GM18870 (cell line): Measurements from ENCODE around the gene GPC6.
"Not testable (repeated sequence)": the region's sequence is repeated elsewhere in the genome, so short reads cannot be mapped to it uniquely, and the experiment has no call there.

ENCODE experiments used
- ATAC-seq: cut with Tn5 transposase; IDR thresholded peaks from one replicate; pipeline ENCODE4 v1.9.1; 2021; ENCODE audit warnings: moderate library complexity; ENCODE audit not compliant: unreplicated experiment

Gene GPC6

DNA sequence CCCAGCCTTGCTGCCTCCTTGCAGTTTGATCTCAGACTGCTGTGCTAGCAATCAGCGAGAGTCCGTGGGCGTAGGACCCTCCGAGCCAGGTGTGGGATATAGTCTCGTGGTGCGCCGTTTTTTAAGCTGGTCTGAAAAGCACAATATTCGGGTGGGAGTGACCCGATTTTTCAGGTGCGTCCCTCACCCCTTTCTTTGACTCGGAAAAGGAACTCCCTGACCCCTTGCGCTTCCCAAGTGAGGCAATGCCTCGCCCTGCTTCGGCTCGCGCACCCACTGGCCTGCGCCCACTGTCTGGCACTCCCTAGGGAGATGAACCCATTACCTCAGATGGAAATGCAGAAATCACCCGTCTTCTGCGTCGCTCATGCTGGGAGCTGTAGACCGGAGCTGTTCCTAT lies 269.5 kb downstream of the GPC6 start:
- not testable (repeated sequence) for ATAC-seq

DNA sequence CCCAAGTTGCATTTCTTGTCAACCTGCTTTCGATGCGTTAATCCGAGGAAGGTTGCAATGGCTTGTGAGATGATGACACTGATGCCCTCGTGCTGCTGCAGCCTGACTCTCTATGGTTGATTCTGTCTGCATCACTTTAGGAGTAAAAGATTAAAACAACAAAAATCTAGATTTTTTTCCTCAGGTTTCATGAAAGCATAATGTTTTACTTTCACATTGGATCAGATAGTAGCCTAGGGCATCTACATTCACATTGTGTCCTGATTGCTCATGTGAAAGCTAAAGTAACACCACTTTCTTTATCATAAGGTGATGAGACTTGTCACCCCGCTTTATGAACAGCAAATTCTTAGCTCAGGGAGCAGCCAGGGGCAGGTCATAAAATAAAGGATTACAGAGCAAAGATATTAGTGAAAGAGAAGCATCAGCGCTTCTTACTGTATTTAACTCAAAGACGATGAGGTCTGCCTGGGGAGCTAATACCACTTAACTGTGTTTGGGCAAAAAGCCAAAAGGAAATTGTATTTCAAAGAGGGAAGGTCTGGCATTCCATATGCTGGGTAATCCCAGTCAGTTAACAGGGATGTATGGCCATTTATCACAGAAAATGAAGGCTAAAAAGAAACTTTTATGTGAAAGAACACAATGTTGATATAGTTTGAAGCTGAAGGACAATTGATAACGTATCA lies 270.5 kb downstream of the GPC6 start:
- ATAC-seq, result no peak

DNA sequence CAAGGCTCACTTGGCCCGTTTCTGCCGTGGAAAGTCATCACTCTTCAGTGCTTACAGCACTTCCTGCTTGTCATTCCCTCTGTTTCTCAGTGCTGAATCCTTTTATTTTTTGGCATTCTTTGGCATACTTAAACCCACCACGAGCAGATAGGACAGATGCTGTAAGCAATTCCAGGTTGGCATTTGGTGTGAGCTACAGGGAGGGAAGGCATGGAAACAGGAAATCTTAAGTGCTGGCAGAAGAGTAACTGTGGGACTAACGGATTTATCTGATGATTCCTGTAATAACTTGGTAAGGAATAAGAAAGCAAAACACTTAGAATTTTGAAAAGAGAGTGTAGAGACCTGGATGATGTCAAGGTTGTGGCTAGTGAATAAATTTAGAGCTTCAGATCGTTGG lies 273.4 kb downstream of the GPC6 start:
- no peak for ATAC-seq

DNA sequence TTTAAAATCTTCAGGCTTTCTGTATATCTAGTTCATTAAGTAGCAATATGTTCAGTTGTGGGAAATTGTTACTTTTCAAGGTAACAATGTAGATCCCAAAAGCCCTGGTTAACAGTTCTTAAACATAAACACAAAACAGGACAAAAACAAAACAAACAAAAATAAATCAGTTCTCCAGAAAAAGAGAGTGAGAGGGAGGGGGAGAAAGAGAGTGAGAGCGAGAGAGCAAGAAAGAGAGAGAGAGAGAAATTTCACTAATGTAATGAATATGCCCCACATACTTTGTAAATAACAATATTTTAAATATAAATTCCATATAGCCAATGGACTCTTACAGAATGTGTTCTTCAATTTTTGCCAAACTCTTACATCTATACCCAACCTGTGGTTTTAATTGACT lies 275.5 kb downstream of the GPC6 start:
- no peak for ATAC-seq

DNA sequence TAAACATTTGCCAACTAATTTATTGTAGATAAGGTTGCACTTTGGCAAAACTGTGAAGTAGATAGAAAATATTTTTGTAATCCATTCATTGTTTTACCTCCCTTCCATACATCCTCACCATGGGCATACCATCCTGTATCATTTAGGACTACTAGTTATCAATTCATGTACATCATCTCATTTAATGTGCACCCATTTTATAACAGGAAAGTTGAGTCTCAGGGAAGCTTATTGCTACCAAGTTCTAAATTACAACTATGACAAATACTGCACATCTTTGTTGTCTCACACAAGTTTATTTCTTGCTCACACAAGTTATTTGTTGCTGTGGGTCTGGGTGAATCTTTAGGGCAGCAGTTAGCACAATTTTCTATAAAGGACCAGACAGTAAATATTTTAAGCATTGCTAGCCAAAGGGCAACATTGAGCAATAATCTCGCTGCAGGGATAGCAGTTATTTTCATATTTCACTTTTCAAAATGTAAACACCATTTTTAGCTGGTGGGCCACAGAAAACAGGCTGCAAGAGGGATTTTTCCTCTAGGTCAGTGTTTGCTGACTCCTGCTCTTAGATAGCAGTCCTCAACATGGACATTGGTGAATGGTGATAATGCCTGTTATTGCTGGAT lies 276.5 kb downstream of the GPC6 start:
- no peak for ATAC-seq

DNA sequence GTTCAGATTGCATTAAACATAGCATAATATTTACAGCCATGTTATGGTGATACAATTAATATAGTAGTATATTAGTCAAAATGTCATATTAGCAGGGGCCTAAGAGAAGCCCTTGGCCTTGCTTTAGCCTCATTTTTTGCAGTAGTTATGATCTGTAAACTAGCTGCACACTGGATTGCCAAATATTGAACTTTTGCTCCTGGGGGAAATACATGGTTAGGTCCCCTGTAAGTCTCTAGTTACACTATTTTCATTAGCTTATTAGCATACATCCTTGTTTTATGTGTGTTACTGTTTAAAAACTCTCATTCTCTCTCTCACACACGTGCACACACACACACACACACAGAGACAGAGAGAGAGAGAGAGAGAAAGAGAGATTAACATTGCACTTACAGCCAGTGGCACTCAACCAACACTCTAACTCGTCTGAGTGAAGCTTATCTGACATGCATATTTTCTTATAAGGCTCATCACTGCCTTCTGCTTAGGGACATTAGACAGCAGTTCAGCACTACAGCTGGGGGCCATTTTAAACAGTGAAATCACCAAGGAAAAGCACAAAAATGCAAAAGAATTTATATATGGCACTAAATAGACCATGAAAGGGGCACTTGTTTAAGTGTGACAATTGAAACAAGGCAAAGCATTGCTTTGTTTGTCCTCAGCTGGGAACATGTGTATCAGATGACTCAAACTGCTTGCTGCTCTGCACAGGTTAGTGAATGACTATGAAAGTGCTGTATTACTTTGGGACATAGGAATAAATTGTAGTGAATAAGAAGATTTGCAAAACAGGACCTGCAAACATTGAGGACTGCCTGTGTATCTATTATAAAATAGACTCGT lies 278.7 kb downstream of the GPC6 start:
- ATAC-seq, result no peak

DNA sequence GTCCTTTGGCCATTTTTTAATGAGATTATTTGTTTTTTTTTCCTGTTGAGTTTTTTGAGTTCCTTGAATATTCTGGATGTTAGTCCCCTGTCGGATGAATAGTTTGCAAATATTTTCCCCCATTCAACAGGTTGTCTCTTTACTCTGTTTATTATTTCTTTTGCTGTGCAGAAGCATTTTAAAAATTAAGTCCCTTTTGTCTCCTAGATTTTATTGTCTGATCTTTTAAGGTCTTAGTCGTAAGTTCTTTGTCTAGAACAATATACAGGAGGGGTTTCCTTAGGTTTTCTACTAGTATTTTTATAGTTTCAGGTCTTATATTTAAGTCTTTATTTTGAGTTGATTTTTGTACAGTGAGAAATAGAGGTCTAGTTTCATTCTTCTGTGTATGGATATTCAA lies 284.4 kb downstream of the GPC6 start:
- no peak for ATAC-seq

DNA sequence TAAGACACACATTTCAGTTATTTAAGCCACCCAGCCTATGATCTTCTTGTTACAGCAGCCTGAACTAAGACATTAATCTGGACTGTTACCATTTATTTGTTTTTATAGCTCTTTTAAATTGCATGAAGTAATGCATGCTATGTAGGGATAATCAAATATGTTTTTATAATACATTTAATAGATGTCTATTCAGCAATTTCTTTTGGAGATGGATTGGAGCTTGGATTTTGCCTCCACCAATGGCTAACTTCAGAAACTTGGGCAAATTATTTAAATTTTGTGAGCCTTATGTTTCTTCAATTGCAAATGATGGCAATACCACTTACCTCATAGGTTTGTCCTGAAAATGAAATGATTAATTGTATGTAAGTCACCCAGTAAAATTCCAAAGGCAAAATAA lies 288.7 kb downstream of the GPC6 start:
- no peak for ATAC-seq

DNA sequence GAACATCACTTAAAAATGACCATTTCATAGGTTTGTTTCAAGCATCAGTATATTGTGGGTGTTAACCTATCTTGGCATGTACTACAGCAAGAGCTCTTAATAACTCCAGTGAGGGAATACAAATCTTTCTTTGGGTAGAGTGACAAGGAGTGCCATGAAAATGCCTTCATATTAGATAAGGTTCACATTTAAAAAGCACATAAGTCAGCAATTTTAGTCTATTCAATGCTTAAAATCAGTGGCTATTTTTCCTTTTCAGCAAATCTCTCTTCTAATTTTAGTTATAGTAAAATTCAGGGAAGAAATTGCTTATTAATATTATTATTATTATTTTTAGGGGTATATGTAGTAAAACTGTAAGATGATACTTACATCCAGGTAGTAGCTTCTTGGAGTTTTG lies 291.1 kb downstream of the GPC6 start:
- ATAC-seq, result no peak

DNA sequence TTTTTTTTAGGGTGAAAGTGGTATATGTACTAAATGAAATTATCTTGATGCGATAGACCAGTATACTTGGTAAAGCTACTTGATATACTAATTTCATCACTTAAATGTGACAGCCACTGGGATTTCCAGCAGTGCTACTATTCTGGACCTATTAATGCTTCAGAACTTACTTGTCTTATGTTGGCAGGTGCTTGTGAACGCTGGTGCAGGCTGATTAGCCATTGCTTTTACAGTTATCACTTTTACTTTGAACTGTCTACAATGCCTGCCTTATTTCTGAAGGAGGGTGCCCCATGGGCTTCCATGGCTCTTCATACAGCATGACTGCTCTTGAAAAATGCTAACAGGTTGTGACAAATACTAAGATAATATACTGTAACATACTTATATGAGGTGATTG lies 294.7 kb downstream of the GPC6 start:
- no peak for ATAC-seq

DNA sequence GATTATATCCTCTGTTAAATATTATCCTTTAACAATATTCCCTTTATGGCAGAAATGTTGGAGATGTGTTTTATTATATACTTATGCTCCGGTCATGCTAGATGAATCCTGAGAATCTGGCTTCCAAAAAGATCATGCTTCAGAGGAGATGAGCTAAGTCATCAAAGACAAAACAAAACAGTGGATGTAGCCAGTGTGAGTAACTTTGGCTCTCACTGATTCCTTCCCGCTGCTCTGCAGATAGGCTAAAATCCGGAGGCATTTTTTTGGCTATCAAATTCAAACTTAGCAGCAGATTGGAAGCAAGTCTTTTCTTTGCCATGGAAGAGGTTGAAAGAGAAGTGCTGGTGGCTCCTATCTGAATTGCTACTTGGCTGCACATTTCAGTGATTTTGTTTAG lies 295.9 kb downstream of the GPC6 start:
- ATAC-seq, result no peak

DNA sequence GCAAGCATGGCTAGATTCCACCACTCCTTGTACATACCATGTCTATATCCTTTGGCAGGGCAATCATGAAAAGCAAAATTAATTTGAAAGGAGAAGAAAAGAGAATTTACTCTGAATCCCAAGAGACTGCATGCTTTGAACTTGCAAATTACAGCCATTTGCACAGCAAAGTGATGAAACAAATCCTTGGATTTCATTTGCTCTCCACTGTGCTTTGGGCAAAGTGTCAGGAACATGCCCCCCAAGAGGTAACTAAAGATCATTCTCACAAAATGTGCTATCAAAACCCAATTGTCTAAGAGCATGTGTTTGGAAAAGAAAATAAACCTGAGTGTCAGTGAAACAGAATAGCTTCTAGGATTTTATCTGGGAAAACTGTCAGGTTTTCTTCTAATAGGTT lies 298.5 kb downstream of the GPC6 start:
- no peak for ATAC-seq

DNA sequence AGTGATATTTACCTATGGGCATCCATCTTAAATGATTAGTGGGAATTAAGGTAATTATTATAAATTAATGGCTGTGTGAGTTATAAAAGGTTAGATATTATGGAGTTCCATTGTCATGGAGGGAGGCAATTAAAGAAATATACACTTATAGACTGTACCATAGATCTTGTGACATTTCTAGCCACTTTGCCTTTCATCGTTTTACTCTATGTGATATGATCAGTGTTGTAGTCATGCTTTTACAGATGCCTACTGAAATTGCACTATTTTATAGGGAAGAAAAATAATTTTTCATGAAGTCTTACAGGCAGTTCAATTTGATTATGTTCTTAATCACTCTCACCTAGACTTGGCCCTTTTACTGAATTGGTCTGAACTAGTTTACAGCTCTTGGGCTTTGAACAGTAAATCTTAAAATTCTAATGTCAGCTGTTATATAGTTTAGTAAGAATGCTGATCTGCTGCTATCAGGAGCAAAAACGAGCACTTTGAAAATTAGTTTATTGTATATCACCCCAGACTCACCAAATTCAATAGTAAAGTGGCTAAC lies 301.2 kb downstream of the GPC6 start:
- ATAC-seq, result no peak

DNA sequence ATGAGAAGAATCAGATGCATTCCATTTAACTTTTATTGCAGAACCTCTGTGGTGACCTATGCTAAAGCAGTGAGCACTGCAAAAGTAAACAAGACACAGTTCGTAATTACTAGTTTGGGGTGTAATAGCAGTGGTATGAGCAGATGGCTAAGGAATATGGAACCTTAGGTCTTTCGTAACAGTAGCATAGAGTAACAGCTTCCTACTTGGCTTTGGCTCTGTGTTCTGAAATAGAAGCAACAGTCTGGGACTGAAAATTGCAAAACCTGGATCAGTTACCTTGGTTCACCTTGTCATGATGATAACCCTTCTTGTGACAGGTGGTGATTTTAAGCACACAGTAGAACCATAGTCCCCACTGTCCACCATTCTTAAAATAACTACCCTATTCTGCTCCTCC lies 303.4 kb downstream of the GPC6 start:
- no peak for ATAC-seq

DNA sequence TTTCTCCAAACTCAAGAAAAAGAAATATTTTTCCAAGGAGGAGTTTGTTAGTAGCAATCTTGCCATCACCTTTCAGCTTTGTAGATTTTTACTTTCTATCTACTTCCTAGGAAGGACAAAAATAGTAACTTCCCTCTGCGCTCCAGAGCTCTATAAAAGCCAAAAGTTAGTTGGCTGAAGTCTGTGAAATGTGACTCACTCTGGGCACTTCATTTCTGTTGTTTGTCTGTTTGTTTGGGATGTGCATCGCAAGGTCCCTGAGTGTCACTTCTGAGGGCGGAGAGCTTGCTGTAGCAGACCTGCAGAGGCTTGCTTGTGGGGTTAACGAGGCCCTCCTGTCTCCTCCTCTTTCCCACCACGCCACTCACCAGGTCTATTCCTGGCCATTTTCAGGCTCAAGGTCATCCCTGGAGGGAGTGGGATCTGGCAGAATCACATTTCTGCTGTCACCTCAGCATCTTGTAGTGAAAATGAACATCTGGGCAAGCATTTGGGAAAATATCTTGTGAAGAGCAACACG lies 307.6 kb downstream of the GPC6 start:
- ATAC-seq, result no peak

DNA sequence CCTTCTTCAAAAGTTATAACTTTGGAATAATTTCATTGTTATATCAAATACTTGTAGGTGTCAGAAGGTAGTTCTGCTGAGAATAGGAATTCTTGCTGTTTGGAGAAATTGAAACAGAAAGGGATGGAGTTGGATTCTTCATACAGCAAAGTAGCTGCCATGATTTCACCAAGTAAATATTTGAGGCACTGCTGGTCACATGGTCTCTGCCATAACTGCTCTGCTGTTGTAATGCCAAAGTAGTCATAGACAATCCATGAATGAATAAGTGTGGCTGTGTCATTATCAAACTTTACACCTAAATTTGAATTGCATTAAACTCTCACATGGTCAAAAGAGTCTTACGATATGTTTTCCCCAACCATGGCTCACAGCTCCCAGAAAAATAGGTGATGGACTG lies 308.6 kb downstream of the GPC6 start:
- no peak for ATAC-seq

DNA sequence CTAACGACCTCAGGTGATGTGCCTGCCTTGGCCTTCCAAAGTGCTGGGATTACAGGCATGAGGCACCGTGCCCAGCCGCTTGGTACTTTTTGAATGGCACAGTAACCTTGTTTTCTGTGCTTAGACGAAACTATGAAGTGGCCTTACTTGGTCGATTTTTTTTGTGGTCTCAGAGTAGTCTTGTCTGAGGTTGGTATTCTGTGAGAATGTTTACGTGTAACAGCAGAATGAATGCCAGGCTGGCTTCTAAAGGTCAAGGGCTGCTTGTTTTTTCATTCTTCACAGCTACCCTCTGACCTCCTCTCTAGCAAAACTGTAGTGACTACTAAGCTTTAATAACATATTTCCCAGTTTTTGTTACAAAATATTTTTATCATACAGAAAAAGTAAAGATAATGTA lies 313.3 kb downstream of the GPC6 start:
- no peak for ATAC-seq

DNA sequence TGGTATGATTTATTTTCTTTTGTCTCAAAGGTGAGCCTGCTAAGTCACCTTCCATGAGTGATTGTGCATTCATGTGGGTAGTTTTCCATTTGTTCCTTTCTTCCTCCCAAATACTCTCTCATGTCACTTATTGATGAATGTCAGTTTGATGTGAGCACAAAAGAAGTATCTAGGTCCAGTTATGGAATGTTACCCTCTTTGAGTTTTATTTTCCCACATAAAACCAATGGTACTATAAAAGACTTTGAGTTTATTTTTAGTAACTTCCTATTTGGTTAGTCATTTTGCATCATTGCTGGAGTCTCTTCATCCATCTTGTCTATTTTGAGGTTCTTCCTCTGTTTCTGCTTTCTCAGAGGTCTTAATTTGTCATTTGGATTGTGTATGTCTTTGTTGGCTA lies 321.3 kb downstream of the GPC6 start:
- no peak for ATAC-seq

DNA sequence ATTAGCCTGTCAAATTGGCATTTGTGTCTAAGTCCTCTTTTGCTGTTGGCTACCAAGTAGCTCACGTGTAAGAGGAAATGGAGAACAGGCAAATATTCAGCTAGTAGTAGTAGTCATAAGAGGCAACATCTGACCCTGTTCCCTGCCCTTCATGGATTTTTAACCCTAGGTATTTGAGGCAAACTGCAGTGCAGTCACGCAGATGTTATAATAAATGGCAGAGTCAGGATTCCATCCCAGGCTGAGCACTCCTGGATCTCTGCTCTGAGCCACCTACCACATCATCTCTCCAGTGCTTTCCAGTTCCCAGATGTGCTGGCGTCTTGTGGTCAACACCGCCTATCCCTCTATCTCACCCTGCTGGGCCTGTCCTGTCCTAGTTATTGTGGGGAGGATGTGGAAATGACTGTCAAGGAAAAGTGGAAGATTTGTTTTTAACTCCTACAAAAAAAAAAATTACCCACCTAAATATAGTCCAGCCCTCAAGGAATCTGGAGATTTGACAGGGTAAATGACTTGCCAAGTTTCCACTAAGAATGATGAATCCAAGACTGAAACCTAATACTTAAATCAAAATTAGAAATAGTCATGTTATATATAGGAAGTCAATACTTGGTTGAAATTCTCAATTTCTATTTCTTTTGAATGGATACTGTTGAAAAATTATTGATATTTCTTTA lies 322.9 kb downstream of the GPC6 start:
- no peak for ATAC-seq

DNA sequence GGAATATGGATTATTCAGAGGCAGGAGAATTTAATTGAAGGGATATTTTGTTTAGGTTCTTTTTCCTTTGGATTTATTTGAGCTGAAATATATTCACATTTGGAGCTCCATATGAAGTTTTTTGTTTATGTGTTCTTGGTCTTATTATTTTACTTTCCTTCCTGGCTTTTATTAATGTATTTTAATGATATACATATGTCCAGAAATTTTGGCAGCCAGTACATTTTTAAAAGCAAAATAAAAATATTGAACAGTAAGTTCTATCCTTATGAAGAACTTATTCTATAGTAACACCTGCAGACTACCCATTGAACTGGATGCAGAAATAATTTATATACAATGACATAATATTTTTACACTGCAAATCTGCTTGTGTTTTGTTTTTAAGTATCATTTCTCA lies 323.6 kb downstream of the GPC6 start:
- ATAC-seq, result no peak

DNA sequence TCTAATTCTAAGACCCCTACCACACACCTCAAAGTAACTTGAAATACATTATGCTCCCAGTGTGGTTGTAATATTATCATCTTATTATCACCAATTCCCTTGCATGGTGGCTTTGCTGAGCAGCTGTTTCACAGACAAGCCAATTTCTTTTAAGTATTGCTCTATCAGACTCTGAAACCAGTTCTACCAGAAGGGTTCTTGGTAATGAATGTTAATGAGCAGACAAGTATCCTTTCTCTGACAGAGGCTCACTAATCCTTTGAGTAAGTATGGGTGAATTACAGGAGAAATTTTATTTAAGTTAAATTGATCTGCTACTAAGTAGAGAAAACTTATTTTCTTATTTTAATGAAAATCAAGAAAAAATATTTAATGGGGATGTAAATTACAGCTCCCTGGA lies 326.0 kb downstream of the GPC6 start:
- no peak for ATAC-seq
